GM19240 (cell line): Measurements from ENCODE around the gene HIVEP3.
A peak's percentile ranks its signal among the peaks of the same experiment; 100 is the strongest.
"Not testable (repeated sequence)": the region's sequence is repeated elsewhere in the genome, so short reads cannot be mapped to it uniquely, and the experiment has no call there.

Experiments used
- DNase-seq: peaks from one replicate; pipeline ENCODE4 v3.0.0; 2011; ENCODE audit warnings: low spot score; ENCODE audit not compliant: insufficient read length

Gene HIVEP3

GRCh38 chr1:41918450-41919043, at the start of gene HIVEP3:
Gene HIVEP3, minus strand, starts transcription at chr1:41918922.
- no peak for DNase-seq

GRCh38 chr1:41964400-41964799, 45.7 kb upstream of the HIVEP3 start:
- DNase-seq = no peak

- no peak for DNase-seq
Measured at GRCh38 chr1:41963636-41964035, 44.9 kb upstream of the HIVEP3 start.

- DNase-seq = no peak
Measured at GRCh38 chr1:41958015-41958673, 39.4 kb upstream of the HIVEP3 start.

- DNase-seq = no peak
Measured at GRCh38 chr1:41957568-41957967, 38.8 kb upstream of the HIVEP3 start.

GRCh38 chr1:41955461-41956159, 36.9 kb upstream of the HIVEP3 start:
- DNase-seq = peak; percentile 29

- no peak for DNase-seq
Measured at GRCh38 chr1:41954533-41954944, 35.8 kb upstream of the HIVEP3 start.

- no peak for DNase-seq
Measured at GRCh38 chr1:41953291-41953690, 34.6 kb upstream of the HIVEP3 start.

GRCh38 chr1:41952208-41952607, 33.5 kb upstream of the HIVEP3 start:
- no peak for DNase-seq

- DNase-seq = not testable (repeated sequence)
Measured at GRCh38 chr1:41951492-41951891, 32.8 kb upstream of the HIVEP3 start.

- DNase-seq = no peak
Measured at GRCh38 chr1:41950820-41951219, 32.1 kb upstream of the HIVEP3 start.

GRCh38 chr1:41945946-41946345, 27.2 kb upstream of the HIVEP3 start:
- DNase-seq = not testable (repeated sequence)

- DNase-seq = no peak
Measured at GRCh38 chr1:41943717-41944116, 25.0 kb upstream of the HIVEP3 start.

GRCh38 chr1:41942278-41942677, 23.6 kb upstream of the HIVEP3 start:
- DNase-seq = no peak

- no peak for DNase-seq
Measured at GRCh38 chr1:41941381-41941780, 22.7 kb upstream of the HIVEP3 start.

- no peak for DNase-seq
Measured at GRCh38 chr1:41939194-41939593, 20.5 kb upstream of the HIVEP3 start.

- DNase-seq = no peak
Measured at GRCh38 chr1:41936107-41936506, 17.4 kb upstream of the HIVEP3 start.

- no peak for DNase-seq
Measured at GRCh38 chr1:41935226-41935625, 16.5 kb upstream of the HIVEP3 start.

- DNase-seq = no peak
Measured at GRCh38 chr1:41933106-41933505, 14.4 kb upstream of the HIVEP3 start.

GRCh38 chr1:41931578-41931977, 12.9 kb upstream of the HIVEP3 start:
- no peak for DNase-seq

- DNase-seq = no peak
Measured at GRCh38 chr1:41927118-41927517, 8.4 kb upstream of the HIVEP3 start.

- no peak for DNase-seq
Measured at GRCh38 chr1:41925712-41926111, 7.0 kb upstream of the HIVEP3 start.

GRCh38 chr1:41924911-41925310, 6.2 kb upstream of the HIVEP3 start:
- no peak for DNase-seq
